Activated naive CD8-positive, alpha-beta T cell treated with anti-CD3 and anti-CD28 coated beads for 36 hours (primary cell): ENCODE data around the gene PDLIM3. TPM values are rescaled to one million over a fixed set of nuclear protein-coding genes. Genes with fewer than 3 reads are reported as not detected.
"Not testable (repeated sequence)": the region's sequence is repeated elsewhere in the genome, so short reads cannot be mapped to it uniquely, and the experiment has no call there.

ENCODE experiments used
- DNase-seq: peaks from one replicate; pipeline ENCODE4 v3.0.0; 2021
- H3K27ac Mint-ChIP-seq: one replicate; pipeline ENCODE4 v1.8.0; 2022; ENCODE audit warnings: mild to moderate bottlenecking, moderate library complexity, mixed read lengths
- H3K27me3 Mint-ChIP-seq: one replicate; pipeline ENCODE4 v1.8.0; 2022; ENCODE audit warnings: mild to moderate bottlenecking, mixed read lengths
- H3K36me3 Mint-ChIP-seq: one replicate; pipeline ENCODE4 v1.8.0; 2021; ENCODE audit warnings: mild to moderate bottlenecking, mixed read lengths
- H3K4me1 Mint-ChIP-seq: one replicate; pipeline ENCODE4 v1.8.0; 2021; ENCODE audit warnings: mixed read lengths
- H3K4me3 Mint-ChIP-seq: one replicate; pipeline ENCODE4 v1.8.0; 2022; ENCODE audit warnings: mild to moderate bottlenecking, moderate library complexity, mixed read lengths
- H3K9me3 Mint-ChIP-seq: one replicate; pipeline ENCODE4 v1.8.0; 2022; ENCODE audit warnings: mixed read lengths
- total RNA-seq, 2 experiments: library from RNA; stranded (reverse); gene quantifications; one replicate each; pipeline ENCODE4 v1.2.3, GENCODE V29; 2021

Gene PDLIM3
- total RNA-seq, 2 experiments from 2014 or later, result not detected

GRCh38 chr4:185564349-185564748 lies 29.0 kb upstream of the PDLIM3 start:
- Mint-ChIP-seq H3K9me3 (no peaks in the 10 kb centered on the region), H3K27ac (no peak overlapping the region), H3K4me3 (no peak overlapping the region), H3K36me3 (no peaks in the 10 kb centered on the region), H3K27me3 (peaks cover 10% of the 10 kb centered on the region), H3K4me1 (no peaks in the 10 kb centered on the region)
- DNase-seq, result no peak

DNA sequence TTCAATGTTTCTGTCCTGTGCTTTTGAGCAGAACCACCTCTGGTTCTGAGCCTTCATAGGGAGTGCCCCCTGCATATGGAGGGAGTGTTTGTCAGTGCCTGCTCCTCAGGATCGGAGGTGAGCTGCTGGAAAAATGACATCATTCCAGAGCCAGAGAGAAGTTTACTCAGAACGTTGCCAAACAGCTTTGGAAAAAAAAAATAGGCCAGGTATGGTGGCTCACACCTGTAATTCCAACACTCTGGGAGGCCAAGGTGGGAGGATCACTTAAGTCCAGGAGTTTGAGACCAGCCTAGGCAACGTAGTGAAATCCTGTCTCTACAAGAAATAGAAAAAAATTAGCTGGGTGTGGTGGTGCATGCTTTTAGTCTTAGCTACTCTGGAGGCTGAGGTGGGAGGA lies 27.2 kb upstream of the PDLIM3 start:
- H3K4me1 Mint-ChIP-seq, result no peaks in the 10 kb centered on the region
- no peak for DNase-seq
- peaks cover 28% of the 10 kb centered on the region for H3K27me3 Mint-ChIP-seq
- no peaks in the 10 kb centered on the region for H3K9me3 Mint-ChIP-seq
- no peak overlapping the region for H3K4me3 Mint-ChIP-seq
- H3K36me3 Mint-ChIP-seq, result no peaks in the 10 kb centered on the region
- H3K27ac Mint-ChIP-seq, result no peak overlapping the region

DNA sequence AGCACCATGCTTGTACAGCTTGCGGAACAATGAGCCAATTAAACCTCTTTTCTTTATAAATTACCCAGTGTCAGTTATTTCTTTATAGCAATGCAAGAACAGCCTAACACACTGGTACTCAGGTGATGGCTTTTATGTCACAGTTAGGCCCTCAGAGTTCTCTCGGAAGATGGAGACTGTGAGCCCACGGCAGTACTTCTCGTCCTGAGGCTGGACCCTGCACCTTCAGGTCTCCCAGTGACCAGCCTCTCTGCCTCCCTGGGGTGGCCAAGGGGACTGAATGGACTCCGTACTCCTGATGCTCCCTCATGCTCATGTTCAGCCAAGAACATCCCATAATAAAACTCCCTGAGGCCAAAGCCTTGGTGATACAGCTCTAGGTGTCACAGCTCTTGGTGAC lies 25.0 kb upstream of the PDLIM3 start:
- Mint-ChIP-seq H3K4me1 (no peaks in the 10 kb centered on the region), H3K9me3 (no peaks in the 10 kb centered on the region), H3K4me3 (no peak overlapping the region), H3K27ac (no peak overlapping the region), H3K36me3 (no peaks in the 10 kb centered on the region), H3K27me3 (peaks cover 46% of the 10 kb centered on the region)
- no peak for DNase-seq

GRCh38 chr4:185559915-185560281 lies 24.6 kb upstream of the PDLIM3 start:
- H3K36me3 Mint-ChIP-seq, result no peaks in the 10 kb centered on the region
- no peak overlapping the region for H3K27ac Mint-ChIP-seq
- no peaks in the 10 kb centered on the region for H3K4me1 Mint-ChIP-seq
- no peaks in the 10 kb centered on the region for H3K9me3 Mint-ChIP-seq
- DNase-seq, result no peak
- peaks cover 44% of the 10 kb centered on the region for H3K27me3 Mint-ChIP-seq
- H3K4me3 Mint-ChIP-seq, result no peak overlapping the region

GRCh38 chr4:185559251-185559914 lies 24.1 kb upstream of the PDLIM3 start:
- H3K36me3 Mint-ChIP-seq, H3K4me3 Mint-ChIP-seq, DNase-seq, H3K9me3 Mint-ChIP-seq, H3K27ac Mint-ChIP-seq, H3K4me1 Mint-ChIP-seq: not testable (repeated sequence)
- peaks cover 42% of the 10 kb centered on the region for H3K27me3 Mint-ChIP-seq

DNA sequence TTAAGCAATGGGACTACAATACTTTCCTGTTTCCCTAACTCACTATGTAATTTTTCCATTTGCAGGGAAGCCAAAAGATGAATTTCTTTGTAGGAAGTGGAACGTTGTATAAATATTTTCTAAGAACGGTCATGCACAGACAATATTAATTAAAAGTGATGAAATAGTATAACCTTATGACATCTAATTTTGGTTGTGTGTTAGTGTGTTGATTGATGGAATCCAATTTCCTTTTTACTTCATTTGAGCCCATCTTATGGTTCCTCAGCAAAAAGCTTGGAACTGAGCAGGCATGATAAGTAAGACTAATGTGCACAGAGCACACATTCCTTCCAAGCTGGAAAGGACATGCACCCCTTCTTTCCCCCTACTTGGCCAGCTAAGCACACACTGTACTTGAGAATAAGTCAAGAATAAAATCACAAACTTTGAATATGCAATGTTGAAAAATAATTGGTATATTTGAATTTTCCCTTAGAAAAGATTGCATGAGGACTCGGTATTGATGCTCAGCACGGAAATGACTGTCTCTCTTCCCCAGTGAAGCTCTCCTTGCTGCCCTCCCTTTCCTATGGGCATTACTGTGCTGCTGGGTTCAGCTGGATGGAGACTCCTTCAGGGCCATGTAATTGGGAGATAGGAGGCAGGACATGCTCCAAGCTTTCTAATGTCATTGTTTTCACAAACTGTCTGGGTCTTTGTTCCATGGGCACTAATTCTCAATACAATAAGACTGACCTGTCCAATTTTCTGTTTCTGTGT lies 19.2 kb upstream of the PDLIM3 start:
- DNase-seq, result no peak
- peaks cover 44% of the 10 kb centered on the region for H3K27me3 Mint-ChIP-seq
- no peaks in the 10 kb centered on the region for H3K36me3 Mint-ChIP-seq
- no peak overlapping the region for H3K27ac Mint-ChIP-seq
- no peaks in the 10 kb centered on the region for H3K4me1 Mint-ChIP-seq
- no peak overlapping the region for H3K4me3 Mint-ChIP-seq
- H3K9me3 Mint-ChIP-seq, result no peaks in the 10 kb centered on the region

DNA sequence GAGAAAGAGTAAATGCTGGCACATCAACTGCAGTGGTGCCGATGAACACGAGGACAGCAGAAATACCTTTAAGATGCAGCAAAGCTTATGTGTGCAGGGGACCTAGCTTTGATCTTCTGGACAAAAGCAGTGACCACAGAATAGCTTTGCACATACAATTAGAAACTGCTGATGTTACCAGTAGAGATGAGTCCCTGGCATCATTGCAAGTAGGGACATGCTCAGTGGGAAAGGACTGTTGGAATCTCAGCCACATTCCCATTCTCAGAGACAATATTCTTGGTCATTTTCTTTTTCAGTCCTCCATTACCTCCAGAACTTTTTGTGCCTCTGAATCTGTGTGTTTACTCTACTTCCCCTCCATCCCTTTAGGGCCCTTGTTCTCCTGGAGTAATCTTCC lies 16.9 kb upstream of the PDLIM3 start:
- no peaks in the 10 kb centered on the region for H3K36me3 Mint-ChIP-seq
- peaks cover 21% of the 10 kb centered on the region for H3K27me3 Mint-ChIP-seq
- no peak overlapping the region for H3K27ac Mint-ChIP-seq
- H3K4me1 Mint-ChIP-seq, result no peaks in the 10 kb centered on the region
- DNase-seq, result no peak
- no peak overlapping the region for H3K4me3 Mint-ChIP-seq
- no peaks in the 10 kb centered on the region for H3K9me3 Mint-ChIP-seq

DNA sequence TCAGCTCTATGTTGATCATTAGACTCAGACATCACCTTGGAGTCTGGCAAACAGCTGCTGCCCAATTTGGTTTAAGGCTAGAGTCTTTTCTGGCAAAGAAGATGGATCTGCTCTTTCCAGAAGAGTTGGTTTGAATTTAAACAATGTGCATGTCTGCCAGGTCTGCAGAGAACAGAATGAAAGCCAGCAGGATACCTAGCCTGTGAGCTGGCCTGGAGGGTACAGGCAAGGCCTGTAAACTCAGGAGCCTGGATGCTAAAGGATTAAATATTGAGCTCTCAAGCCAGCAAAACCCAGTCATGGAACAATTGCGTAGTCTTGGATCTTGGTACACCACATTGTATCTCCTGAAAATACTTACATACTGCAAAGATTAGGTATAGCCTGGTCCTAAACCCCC lies 15.6 kb upstream of the PDLIM3 start:
- H3K9me3 Mint-ChIP-seq, result no peaks in the 10 kb centered on the region

DNA sequence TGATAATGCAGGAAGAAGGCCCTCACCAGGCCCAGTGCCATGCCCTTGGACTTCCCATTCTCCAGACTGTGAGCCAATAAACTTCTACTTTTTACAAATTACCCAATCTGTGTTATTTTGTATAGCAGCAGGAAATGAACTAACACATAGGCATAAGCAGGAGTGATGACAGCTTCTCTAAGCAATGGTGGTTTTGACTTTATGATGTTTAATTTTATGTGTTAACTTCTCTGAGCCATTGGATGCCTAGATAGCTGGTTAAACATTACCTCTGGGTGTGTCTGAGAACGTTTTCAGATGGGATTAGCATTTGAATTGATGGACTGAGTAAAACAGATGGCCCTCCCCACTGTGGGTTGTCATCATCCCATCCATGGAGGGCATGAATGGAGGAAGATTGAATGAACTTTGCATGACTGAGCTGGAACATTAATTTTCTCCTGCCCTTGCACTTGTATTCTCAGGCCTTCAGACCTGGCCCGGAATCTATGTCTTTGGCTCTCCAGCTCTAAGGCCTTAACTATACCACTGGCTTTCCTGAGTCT lies 13.9 kb upstream of the PDLIM3 start:
- Mint-ChIP-seq H3K4me3 (no peak overlapping the region), H3K27me3 (peaks cover 4% of the 10 kb centered on the region), H3K4me1 (no peaks in the 10 kb centered on the region), H3K9me3 (no peaks in the 10 kb centered on the region), H3K27ac (no peak overlapping the region), H3K36me3 (no peaks in the 10 kb centered on the region)
- DNase-seq, result no peak

More for the DNA sequence above, 15.6 kb upstream of the PDLIM3 start:
- peaks cover 9% of the 10 kb centered on the region for H3K27me3 Mint-ChIP-seq
- no peak overlapping the region for H3K27ac Mint-ChIP-seq
- DNase-seq, result no peak
- no peaks in the 10 kb centered on the region for H3K36me3 Mint-ChIP-seq
- no peaks in the 10 kb centered on the region for H3K4me1 Mint-ChIP-seq
- H3K4me3 Mint-ChIP-seq, result no peak overlapping the region

GRCh38 chr4:185548587-185548986 lies 13.3 kb upstream of the PDLIM3 start:
- no peaks in the 10 kb centered on the region for H3K9me3 Mint-ChIP-seq
- no peaks in the 10 kb centered on the region for H3K36me3 Mint-ChIP-seq
- H3K4me1 Mint-ChIP-seq, result no peaks in the 10 kb centered on the region
- H3K4me3 Mint-ChIP-seq, result no peak overlapping the region
- peaks cover 4% of the 10 kb centered on the region for H3K27me3 Mint-ChIP-seq
- no peak overlapping the region for H3K27ac Mint-ChIP-seq
- DNase-seq, result no peak

GRCh38 chr4:185546335-185546734 lies 11.0 kb upstream of the PDLIM3 start:
- Mint-ChIP-seq H3K27ac (no peak overlapping the region), H3K9me3 (no peaks in the 10 kb centered on the region), H3K4me1 (no peaks in the 10 kb centered on the region), H3K4me3 (no peak overlapping the region), H3K36me3 (no peaks in the 10 kb centered on the region), H3K27me3 (peaks cover 9% of the 10 kb centered on the region)
- no peak for DNase-seq

DNA sequence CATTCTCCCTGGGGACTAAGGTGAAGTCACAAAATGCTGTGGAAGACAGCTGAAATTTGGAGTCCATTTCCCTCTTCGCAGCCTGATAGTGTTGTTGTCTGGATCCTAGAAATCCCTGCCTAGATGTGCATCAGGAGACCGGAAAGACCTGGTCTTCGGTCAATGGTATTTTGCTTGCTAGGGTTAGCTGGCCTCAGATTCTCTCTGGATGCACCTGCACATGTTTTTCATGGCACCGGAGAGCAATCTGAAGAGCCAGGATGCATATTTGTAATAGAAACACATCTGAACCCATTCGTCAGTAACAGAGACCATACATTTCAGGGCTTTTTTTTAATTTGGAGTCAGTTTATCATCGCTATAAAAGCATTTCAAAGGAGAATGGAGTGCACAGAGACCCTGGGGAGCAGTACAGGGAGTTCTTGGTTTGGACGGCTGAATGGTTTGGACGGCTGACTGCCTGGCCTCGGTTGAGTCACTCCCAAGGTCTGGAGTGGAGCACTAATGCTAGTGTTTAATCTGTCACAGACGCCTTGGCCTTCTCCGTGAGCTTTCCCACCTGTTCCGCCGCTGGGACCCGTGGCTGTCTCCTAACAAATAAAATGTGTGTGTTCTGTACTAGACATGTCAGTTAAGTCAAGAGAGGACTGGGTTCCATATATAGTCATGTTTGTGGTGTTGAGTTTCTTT lies 7.5 kb upstream of the PDLIM3 start:
- DNase-seq, result no peak
- Mint-ChIP-seq H3K27ac (no peak overlapping the region), H3K36me3 (no peaks in the 10 kb centered on the region), H3K4me1 (no peaks in the 10 kb centered on the region), H3K9me3 (no peaks in the 10 kb centered on the region), H3K4me3 (no peak overlapping the region), H3K27me3 (peaks cover 12% of the 10 kb centered on the region)

DNA sequence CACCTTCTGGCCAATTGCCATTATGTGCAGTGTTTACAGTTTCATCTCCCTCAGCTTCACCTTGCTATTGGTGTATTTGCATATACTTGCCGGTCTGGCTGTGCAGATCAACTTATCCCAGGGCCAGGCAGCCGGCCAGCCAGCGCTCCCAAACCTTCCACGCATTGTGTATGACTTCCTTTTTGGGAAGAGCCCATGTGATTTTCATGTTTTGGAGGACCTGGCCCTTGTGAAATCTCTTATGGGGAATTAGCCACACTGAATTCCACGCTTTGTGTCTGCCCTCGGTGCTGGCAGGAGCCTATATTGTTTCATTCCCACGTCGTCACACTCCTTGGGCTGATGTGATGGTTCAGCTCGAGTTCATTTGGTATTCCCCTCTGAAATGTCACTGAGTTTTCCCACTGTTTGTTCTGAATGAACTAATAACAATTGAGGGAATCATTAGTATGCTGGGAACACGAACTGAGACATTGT lies 6.0 kb upstream of the PDLIM3 start:
- Mint-ChIP-seq H3K4me3 (no peak overlapping the region), H3K9me3 (no peaks in the 10 kb centered on the region), H3K27me3 (peaks cover 18% of the 10 kb centered on the region), H3K27ac (no peak overlapping the region), H3K36me3 (no peaks in the 10 kb centered on the region), H3K4me1 (no peaks in the 10 kb centered on the region)
- no peak for DNase-seq

DNA sequence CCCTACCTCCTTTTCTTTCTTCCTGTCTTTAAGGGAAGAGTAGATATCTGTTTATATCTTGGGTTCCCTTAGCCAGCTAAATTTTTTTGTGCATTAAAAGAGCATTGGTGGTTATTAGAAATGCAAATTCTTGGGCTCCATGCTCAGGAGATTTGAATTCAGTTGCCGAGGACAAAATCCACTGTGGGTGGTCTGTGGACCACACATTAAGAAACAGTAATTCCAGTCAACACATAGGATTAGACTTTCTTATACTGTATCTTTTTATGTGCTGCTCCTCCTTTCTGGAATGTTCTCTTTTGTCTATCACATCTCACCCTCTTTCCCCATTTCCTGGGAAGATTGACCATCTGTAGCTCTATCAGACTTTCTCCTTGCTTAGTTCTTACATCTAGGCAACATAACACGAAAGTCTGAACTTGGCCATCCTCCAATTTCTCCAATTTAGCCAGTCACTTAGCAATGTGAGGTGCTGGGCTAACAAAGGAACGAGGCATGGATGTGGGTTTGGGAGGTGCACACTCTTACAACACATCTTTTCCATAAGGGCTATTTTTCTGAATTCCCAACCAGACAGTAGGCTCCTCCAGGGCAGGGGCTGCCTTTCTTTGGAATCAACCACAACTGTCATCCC lies 5.3 kb upstream of the PDLIM3 start:
- DNase-seq, result no peak
- Mint-ChIP-seq H3K9me3 (no peaks in the 10 kb centered on the region), H3K36me3 (no peaks in the 10 kb centered on the region), H3K27ac (no peak overlapping the region), H3K27me3 (peaks cover 25% of the 10 kb centered on the region), H3K4me3 (no peak overlapping the region), H3K4me1 (peaks cover 3% of the 10 kb centered on the region)

GRCh38 chr4:185540040-185540439 lies 4.7 kb upstream of the PDLIM3 start:
- no peak for DNase-seq
- no peak overlapping the region for H3K27ac Mint-ChIP-seq
- peaks cover 3% of the 10 kb centered on the region for H3K4me1 Mint-ChIP-seq
- peaks cover 25% of the 10 kb centered on the region for H3K27me3 Mint-ChIP-seq
- no peaks in the 10 kb centered on the region for H3K36me3 Mint-ChIP-seq
- H3K9me3 Mint-ChIP-seq, result no peaks in the 10 kb centered on the region
- no peak overlapping the region for H3K4me3 Mint-ChIP-seq
